Liver (tissue), 9 donors: ENCODE measurements around the gene IFNAR2. TPM values are rescaled to one million over a fixed set of nuclear protein-coding genes. Genes with fewer than 3 reads are reported as not detected.

Experiments
- DNase-seq: peaks from one replicate; pipeline ENCODE4 v3.0.0-alpha.2; 2017; ENCODE audit warnings: low spot score
- H3K27ac ChIP-seq, 2 donors: one replicate each; pipeline ENCODE4 v1.7.0; 2013; ENCODE audit warnings: inconsistent platforms in 2 of 2, low read length in 2 of 2, control low read depth in 1 of 2, low read depth in 1 of 2, mild to moderate bottlenecking in 1 of 2
- H3K27me3 ChIP-seq, 4 donors: one replicate each; pipeline versions ENCODE4 v1.6.1 to v1.7.0; 2013; ENCODE audit warnings: low read length in 3 of 4, inconsistent platforms in 1 of 4, mild to moderate bottlenecking in 1 of 4, moderate library complexity in 1 of 4; ENCODE audit not compliant: control insufficient read depth in 4 of 4, insufficient read depth in 4 of 4
- H3K36me3 ChIP-seq, 4 donors: one replicate each; pipeline versions ENCODE4 v1.6.1 to v1.7.0; 2013; ENCODE audit warnings: low read length in 3 of 4, mild to moderate bottlenecking in 3 of 4, low read depth in 1 of 4, moderate library complexity in 1 of 4; ENCODE audit not compliant: control insufficient read depth in 4 of 4, insufficient read depth in 3 of 4
- H3K4me1 ChIP-seq, 4 donors: one replicate each; pipeline versions ENCODE4 v1.6.1 to v1.7.0; 2013; ENCODE audit warnings: low read length in 3 of 4, mild to moderate bottlenecking in 3 of 4, moderate library complexity in 1 of 4; ENCODE audit not compliant: control insufficient read depth in 4 of 4, insufficient read depth in 4 of 4
- H3K4me3 ChIP-seq, 3 donors: one replicate each; pipeline versions ENCODE4 v1.6.1 to v1.7.0; 2013; ENCODE audit warnings: low read length in 3 of 3, control low read depth in 1 of 3, low read depth in 1 of 3, mild to moderate bottlenecking in 1 of 3
- H3K9ac ChIP-seq, 2 donors: one replicate each; pipeline ENCODE4 v1.7.0; 2013; ENCODE audit warnings: low read length in 2 of 2, mild to moderate bottlenecking in 2 of 2, moderate library complexity in 2 of 2, control low read depth in 1 of 2, low read depth in 1 of 2
- H3K9me3 ChIP-seq, 4 donors: one replicate each; pipeline versions ENCODE4 v1.6.1 to v1.7.0; 2013; ENCODE audit warnings: low read length in 3 of 4; ENCODE audit not compliant: control insufficient read depth in 4 of 4
- CTCF ChIP-seq: fragments of 150-350 bp; IDR thresholded peaks from 2 replicates; pipeline ENCODE4 v1.5.1; 2017; ENCODE audit warnings: improper control_type of control experiment, low read depth, low read length; ENCODE audit not compliant: missing input control
- EGR1 ChIP-seq, 2 donors: IDR thresholded peaks; 2 replicates each; pipeline ENCODE4 v1.6.1; 2016 to 2018; ENCODE audit warnings: antibody characterized with exemption in 2 of 2, low read depth in 2 of 2
- FOXA1 ChIP-seq: IDR thresholded peaks from 2 replicates; pipeline ENCODE4 v1.6.1; 2016; ENCODE audit warnings: antibody characterized with exemption
- FOXA2 ChIP-seq: IDR thresholded peaks from 2 replicates; pipeline ENCODE4 v1.6.1; 2016; ENCODE audit warnings: antibody characterized with exemption
- GABPA ChIP-seq, 2 donors: IDR thresholded peaks in 1 of 2; conservative IDR thresholded peaks in 1 of 2; 2 replicates each; pipeline ENCODE4 v1.6.1; 2016; ENCODE audit warnings: antibody characterized with exemption in 2 of 2, mild to moderate bottlenecking in 1 of 2, moderate library complexity in 1 of 2
- HNF4A ChIP-seq, 2 donors: conservative IDR thresholded peaks; 2 replicates each; pipeline ENCODE4 v1.6.1; 2016; ENCODE audit warnings: antibody characterized with exemption in 2 of 2, mild to moderate bottlenecking in 2 of 2
- HNF4G ChIP-seq: IDR thresholded peaks from 2 replicates; pipeline ENCODE4 v1.6.1; 2016; ENCODE audit warnings: antibody characterized with exemption
- JUND ChIP-seq, 2 donors: IDR thresholded peaks; 2 replicates each; pipeline ENCODE4 v1.6.1; 2016; ENCODE audit warnings: antibody characterized with exemption in 2 of 2
- NR2F2 ChIP-seq: IDR thresholded peaks from 2 replicates; pipeline ENCODE4 v1.6.1; 2016; ENCODE audit warnings: antibody characterized with exemption
- RAD21 ChIP-seq, 2 donors: IDR thresholded peaks; 2 replicates each; pipeline ENCODE4 v1.6.1; 2016; ENCODE audit warnings: antibody characterized with exemption in 2 of 2, mild to moderate bottlenecking in 2 of 2
- RXRA ChIP-seq, 2 donors: IDR thresholded peaks; 2 replicates each; pipeline ENCODE4 v1.6.1; 2017 to 2018; ENCODE audit warnings: antibody characterized with exemption in 2 of 2, mild to moderate bottlenecking in 1 of 2
- SP1 ChIP-seq: IDR thresholded peaks from 2 replicates; pipeline ENCODE4 v1.6.1; 2018; ENCODE audit warnings: antibody characterized with exemption, mild to moderate bottlenecking
- TAF1 ChIP-seq: conservative IDR thresholded peaks from 2 replicates; pipeline ENCODE4 v1.6.1; 2016; ENCODE audit warnings: antibody characterized with exemption, mild to moderate bottlenecking
- YY1 ChIP-seq: IDR thresholded peaks from 2 replicates; pipeline ENCODE4 v1.6.1; 2016; ENCODE audit warnings: antibody characterized with exemption, mild to moderate bottlenecking
- ZBTB33 ChIP-seq: IDR thresholded peaks from 2 replicates; pipeline ENCODE4 v1.6.1; 2016; ENCODE audit warnings: antibody characterized with exemption
- WGBS: extraction: QIAGEN DNeasy Blood & Tissue Kit; methylation state at CpG from one replicate; pipeline ENCODE4 v1.1.7; 2013; 5-methylcytosine and 5-hydroxymethylcytosine counted together
- polyA plus RNA-seq, 2 donors: library from polyadenylated mRNA; stranded (reverse) in 1 of 2; unstranded in 1 of 2; fragments of 200-250 nt in 1 of 2; fragments of >200 nt in 1 of 2; fragmentation: Nextera tagmentation in 1 of 2; extraction: Ambion mirVana in 1 of 2; gene quantifications; one replicate each; pipeline versions ENCODE4 v1.2.1 to v1.2.3, GENCODE V29; 2013 to 2015
- total RNA-seq, 2 donors: library from RNA; depleted of rRNA; stranded (reverse); fragments of >200 nt; gene quantifications; one replicate each; pipeline ENCODE4 v1.2.3, GENCODE V29; 2014
- TF ChIP-seq, protein P1 (sequence below): IDR thresholded peaks from 2 replicates; pipeline ENCODE4 v1.6.1; 2016; ENCODE audit warnings: antibody characterized with exemption, mild to moderate bottlenecking
- donor health status: healthy.
- donor health status: healthy.
- donor health status: healthy.
- donor health status: healthy.
- donor health status: healthy.

IFNAR2 gene
- 10 to 100 TPM; 15.6 to 17.0 TPM for total RNA-seq
- polyA plus RNA-seq = 10 to 100 TPM; 12.6 to 13.6 TPM

- peak; percentile 89 for DNase-seq
- peak within 1 kb of the TSS; percentile 83 to 99 (median 91) for H3K4me3 ChIP-seq
- H3K36me3 ChIP-seq = peaks cover 0 to 2% (median 0%) of the 10 kb centered on the region in 4 donors
- H3K27ac ChIP-seq = peak within 1 kb of the TSS; percentile 90 to 94
- H3K27me3 ChIP-seq = no peaks in the 10 kb centered on the region
- under 1% methylated on average over 95 of the region's 95 CpGs for WGBS
- H3K9me3 ChIP-seq = no peaks in the 10 kb centered on the region
- TF ChIP-seq HNF4G = no peak
- TF ChIP-seq SP1 = no peak
- TF ChIP-seq TAF1 = no peak
- no peak for TF ChIP-seq YY1
- TF ChIP-seq FOXA1 = no peak
- TF ChIP-seq RAD21 (IDR thresholded peaks at IDR 0.05) = no peak
- no peak for TF ChIP-seq ZBTB33
- no peak for TF ChIP-seq CTCF
- TF ChIP-seq, protein P1, sequence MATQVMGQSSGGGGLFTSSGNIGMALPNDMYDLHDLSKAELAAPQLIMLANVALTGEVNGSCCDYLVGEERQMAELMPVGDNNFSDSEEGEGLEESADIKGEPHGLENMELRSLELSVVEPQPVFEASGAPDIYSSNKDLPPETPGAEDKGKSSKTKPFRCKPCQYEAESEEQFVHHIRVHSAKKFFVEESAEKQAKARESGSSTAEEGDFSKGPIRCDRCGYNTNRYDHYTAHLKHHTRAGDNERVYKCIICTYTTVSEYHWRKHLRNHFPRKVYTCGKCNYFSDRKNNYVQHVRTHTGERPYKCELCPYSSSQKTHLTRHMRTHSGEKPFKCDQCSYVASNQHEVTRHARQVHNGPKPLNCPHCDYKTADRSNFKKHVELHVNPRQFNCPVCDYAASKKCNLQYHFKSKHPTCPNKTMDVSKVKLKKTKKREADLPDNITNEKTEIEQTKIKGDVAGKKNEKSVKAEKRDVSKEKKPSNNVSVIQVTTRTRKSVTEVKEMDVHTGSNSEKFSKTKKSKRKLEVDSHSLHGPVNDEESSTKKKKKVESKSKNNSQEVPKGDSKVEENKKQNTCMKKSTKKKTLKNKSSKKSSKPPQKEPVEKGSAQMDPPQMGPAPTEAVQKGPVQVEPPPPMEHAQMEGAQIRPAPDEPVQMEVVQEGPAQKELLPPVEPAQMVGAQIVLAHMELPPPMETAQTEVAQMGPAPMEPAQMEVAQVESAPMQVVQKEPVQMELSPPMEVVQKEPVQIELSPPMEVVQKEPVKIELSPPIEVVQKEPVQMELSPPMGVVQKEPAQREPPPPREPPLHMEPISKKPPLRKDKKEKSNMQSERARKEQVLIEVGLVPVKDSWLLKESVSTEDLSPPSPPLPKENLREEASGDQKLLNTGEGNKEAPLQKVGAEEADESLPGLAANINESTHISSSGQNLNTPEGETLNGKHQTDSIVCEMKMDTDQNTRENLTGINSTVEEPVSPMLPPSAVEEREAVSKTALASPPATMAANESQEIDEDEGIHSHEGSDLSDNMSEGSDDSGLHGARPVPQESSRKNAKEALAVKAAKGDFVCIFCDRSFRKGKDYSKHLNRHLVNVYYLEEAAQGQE = no peak
- TF ChIP-seq JUND (IDR thresholded peaks at IDR 0.05) = no peak
- no peak for TF ChIP-seq RXRA (IDR thresholded peaks at IDR 0.05)
- no peak for TF ChIP-seq HNF4A (conservative IDR thresholded peaks at IDR 0.05)
- TF ChIP-seq NR2F2 = no peak
- no peak for TF ChIP-seq GABPA (IDR thresholded peaks at IDR 0.05 in 1 of 2, conservative IDR thresholded peaks at IDR 0.05 in 1 of 2)
- no peak for TF ChIP-seq EGR1 (IDR thresholded peaks at IDR 0.05; ENCODE audit: low read depth in 2 of 2)
- no peak for TF ChIP-seq FOXA2
- H3K4me1 ChIP-seq = peaks cover 2 to 51% (median 25%) of the 10 kb centered on the region in 4 donors
- H3K9ac ChIP-seq = peak within 1 kb of the TSS; percentile 77 to 96
Measured at GRCh38 chr21:33229784-33230544, at the start of gene IFNAR2. Gene IFNAR2, plus strand, starts transcription at chr21:33229938. Its CDS starts 11,985 bp downstream, at chr21:33241923.

DNA sequence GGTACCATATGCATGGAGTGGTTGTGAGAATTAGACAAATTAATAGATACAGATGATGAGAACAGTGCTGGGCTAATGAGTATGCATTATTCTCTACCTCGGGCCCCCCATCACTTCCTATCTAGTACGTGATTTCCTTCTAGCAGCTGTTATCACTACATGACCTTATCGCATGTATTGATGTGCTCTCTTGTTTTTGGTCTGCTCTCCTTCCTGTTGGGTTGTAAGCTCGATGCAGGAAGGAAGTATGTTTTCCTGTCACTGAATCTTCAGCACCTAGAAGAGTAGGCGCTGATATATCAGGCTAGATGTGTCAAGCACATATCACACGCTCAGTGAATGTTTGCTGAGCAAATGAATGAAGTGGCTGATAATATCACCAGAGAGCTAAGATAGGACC, 43.9 kb upstream of the IFNAR2 start:
- Histone ChIP-seq H3K4me1 (no peaks in the 10 kb centered on the region), H3K27me3 (no peaks in the 10 kb centered on the region), H3K9ac (no peak overlapping the region), H3K4me3 (no peak overlapping the region), H3K27ac (no peak overlapping the region), H3K36me3 (no peaks in the 10 kb centered on the region), H3K9me3 (no peaks in the 10 kb centered on the region)
- DNase-seq = no peak
- WGBS = 70% methylated on average over 6 of the region's 6 CpGs
- no peak for TF ChIP-seq EGR1 (IDR thresholded peaks at IDR 0.05; ENCODE audit: low read depth in 2 of 2)
- peak; percentile 11 for TF ChIP-seq SP1
